PC-3 (cell line): ENCODE data around the gene SHANK3.

Source experiments
- CTCF ChIP-seq: fragments of 300-600 bp; sonication (generic); conservative IDR thresholded peaks from 2 replicates; pipeline ENCODE4 v1.5.1; 2017; ENCODE audit warnings: antibody characterized with exemption, low read depth, mild to moderate bottlenecking, low read length
- EZH2 ChIP-seq: fragments of 300-600 bp; sonication (generic); IDR thresholded peaks from one replicate; pipeline ENCODE4 v1.6.1; 2017; ENCODE audit warnings: antibody characterized with exemption, mild to moderate bottlenecking, low read length; ENCODE audit not compliant: unreplicated experiment
- EZH2phosphoT487 ChIP-seq: fragments of 300-600 bp; sonication (generic); IDR thresholded peaks from 2 replicates; pipeline ENCODE4 v1.6.1; 2018; ENCODE audit warnings: mild to moderate bottlenecking, antibody characterized with exemption, low read length, borderline replicate concordance

GRCh38 chr22:50626314-50626849 lies 46.2 kb upstream of the SHANK3 start:
- TF ChIP-seq CTCF (0 out of 2 replicates have a peak, but pooled peaks have one; percentile 0), EZH2phosphoT487 (no peak), EZH2 (no peak)
